GM21529 (cell line): Measurements from ENCODE around the gene TSEN34.
"Not testable (repeated sequence)": the region's sequence is repeated elsewhere in the genome, so short reads cannot be mapped to it uniquely, and the experiment has no call there.

Source experiments
- ATAC-seq: cut with Tn5 transposase; IDR thresholded peaks from one replicate; pipeline ENCODE4 v1.9.1; 2021; ENCODE audit not compliant: unreplicated experiment

Gene TSEN34

DNA sequence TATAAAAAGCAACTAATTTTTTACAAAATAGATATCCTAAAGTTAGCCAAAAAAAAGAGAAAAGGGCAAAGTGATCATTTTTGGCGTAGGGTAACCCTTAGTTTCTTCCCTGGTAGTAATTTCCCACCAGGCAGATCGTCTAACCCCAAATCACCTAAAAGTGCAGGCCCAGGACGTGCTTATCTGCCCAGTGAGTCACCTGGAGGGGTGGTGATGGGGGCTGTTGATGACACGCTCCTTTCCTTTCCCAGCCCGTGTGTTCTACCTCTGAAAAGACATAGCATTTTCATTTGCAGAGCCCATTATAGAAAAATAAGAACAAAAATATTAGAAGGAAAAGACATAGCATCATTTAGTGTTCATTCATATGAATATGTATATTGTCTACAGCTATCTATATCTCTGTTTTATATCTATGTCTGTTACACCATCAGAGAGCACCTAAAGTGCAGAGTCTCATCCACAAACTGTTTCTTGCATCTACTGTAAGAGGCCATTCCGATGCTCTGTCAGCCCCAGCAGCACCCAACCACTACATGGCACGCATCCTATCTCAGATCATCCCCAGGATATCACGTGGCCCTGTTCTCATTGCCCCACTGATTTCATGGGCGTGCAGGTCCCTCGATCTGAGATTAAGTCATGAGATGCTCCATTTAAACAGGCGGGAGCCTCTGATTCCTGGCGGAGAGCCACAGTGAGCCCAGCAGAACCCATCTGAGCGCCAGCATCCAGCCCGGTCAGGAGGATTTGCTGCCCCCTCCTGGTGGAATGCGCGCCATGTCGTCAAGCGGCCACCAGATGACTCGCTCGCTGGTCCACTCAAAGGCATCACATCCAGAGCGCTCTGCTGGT lies 40.2 kb downstream of the TSEN34 start:
- no peak for ATAC-seq

DNA sequence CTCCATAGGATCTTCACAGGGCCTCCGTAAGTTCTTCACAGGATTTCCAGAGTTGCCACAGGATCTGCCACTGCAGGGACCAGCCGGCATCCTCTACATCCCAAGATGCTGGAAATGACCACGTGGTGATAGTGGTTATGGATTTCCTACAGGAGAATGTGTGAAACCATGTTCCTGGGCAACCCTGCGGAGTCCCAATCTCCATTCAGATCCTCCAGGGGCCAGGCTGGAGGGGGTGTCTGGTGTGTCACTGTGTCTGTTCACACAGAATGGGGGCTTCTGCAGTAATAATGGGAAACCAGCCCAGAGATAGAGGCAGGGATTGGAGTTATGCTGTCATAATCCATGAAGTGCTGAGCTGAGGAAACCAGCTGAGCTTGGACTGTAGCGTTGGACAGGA lies 42.8 kb downstream of the TSEN34 start:
- no peak for ATAC-seq

DNA sequence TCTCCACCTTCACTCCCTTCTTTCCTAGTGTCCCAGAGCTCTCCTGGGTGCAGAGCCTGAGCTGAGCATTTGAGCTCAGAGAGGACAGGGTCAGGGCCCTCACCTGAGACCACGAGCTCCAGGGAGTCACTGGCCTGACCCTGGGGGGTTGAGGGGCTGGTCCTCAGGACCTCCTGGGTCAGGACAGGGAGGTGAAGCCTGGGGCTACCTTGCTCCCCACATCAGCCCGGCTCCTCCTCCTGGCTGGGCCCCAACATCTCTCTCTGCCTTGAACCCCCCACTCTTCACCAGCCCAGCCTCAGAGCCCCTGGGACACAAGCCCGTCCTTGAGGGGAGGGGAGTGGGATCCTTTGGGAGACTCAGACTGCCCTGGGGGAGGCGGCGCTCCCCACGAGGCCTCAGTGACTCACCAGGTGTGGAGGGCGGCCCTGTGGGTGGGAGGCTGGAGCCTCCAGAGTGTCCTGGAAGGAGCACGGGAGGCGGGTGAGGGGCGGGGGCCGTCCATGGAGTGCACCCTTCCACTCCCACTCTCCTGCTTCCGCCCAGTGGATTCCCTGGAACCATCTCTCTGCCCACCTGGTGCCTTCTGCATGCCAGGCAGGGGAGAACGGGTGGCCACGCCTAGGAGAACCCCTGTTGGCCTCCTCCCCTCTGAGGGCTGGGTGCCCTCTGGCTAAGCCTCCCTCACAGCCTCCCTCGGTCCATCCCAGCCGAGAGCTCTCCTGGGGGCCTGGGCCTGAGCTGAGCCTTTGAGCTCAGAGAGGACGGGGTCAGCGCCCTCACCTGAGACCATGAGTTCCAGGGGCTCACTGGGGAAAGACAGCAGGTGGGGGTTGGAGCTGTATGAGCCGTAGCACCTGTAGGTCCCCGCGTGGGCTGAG lies 48.6 kb downstream of the TSEN34 start:
- ATAC-seq = not testable (repeated sequence)

DNA sequence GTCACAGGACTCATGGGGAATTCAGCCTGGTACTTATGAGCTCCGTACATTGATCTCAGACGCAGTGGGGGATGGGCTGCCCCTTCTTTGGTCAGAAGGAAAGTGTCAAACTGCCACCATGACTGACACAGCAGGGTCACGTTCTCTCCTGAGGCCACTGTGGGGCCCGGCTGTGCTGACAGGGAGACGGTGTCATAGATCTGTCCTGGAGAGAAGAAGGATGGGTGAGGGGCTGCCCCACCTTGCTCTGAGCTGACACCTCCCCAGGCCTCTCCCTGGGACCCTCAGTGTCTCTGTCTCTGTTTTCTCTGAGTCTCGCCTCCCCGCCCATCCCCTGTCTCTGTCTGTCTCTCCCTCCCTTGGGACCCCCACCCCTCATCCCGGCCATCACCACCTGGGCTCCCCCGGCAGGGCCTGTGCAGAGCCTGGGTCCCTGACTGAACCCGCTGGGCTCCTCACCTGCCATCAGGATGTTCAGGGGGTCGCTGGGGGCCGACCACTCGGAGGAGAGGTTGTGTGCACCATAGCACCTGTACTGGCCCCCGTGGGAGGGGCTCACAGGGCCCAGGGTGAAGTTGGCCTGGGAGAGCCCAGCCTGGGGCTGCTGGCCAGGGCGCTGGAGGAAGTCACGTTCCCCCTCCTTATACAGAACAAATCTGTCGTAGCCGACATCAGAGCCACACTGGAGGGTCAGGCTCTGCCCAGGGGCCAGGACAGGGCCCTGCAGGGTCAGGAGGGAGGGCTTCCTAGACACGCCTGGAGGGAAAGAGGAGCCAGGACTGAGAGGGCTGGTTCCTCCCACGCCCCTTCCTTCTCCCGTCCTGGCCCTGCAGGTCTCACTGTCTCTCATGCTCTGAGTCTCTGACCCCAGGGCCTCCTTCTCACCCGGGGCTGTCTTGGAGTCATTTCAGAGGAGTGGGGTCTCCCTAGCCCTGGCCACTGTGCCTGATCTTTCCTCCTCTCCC lies 49.5 kb downstream of the TSEN34 start:
- ATAC-seq = not testable (repeated sequence)

DNA sequence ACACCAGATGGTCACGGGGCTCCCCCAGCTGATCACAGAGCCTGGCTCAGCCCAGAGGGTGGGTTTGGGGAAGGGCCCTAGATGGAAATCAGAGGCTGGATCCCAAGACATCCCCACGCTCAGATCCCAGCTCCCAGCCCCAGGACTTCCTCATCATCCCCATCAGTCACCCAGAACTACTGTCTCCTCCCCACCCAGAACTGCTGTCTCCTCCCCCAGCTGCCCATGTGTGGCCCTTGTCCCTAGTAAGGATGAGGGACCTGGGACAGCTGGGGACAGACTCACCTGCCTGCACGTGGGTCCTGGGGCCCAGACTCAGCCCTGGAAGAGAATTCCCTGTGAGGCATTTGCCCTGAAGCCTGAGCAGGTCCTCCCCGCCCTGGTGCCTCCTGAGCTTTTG lies 51.1 kb downstream of the TSEN34 start:
- ATAC-seq = not testable (repeated sequence)

DNA sequence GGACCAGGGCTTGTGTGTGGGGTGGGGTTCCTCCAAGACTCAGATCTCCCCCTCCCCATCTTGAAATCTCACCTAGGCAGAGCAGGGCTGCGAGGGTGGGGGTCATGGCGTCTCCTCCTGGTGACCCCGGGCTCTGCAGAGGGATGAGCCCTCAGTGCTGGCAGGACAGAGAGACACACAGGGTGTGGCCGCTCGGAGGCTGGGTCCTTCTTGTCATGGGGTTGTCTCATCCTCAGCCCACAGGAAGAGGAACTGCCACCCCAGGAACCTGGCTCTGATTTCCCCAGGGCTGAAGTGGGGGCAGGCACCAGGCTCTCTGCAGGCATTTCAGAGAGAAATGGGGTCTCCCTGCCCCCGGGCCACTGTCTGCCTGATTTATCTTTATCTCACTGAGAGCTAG lies 51.5 kb downstream of the TSEN34 start, which contains the start of gene LILRA6:
TSS of gene LILRA6 (minus strand) at position 145 of the 400 bp plus-strand sequence.
- ATAC-seq = not testable (repeated sequence)

DNA sequence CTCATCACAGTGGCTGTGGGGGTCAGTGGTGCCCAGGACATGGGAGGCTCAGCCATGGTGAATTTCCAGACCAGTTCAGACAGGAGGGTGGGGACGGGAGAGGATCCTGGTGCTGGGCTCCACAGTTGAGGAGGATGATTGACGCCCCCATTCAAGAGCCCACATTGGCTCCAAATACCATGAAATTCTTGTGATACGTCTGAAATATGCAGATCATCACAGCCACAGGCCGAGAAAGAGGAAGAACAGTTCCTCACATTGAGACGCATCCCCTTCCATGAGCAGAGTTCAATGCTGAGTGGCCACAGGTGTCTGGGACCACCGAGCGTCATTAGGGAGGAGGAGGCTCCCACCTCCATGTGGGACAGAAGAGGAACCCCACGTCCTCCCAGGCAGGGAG lies 52.7 kb downstream of the TSEN34 start:
- not testable (repeated sequence) for ATAC-seq
